Measurements from ENCODE around the gene SUPT6H.
"Not testable (repeated sequence)": the region's sequence is repeated elsewhere in the genome, so short reads cannot be mapped to it uniquely, and the experiment has no call there.

Gene SUPT6H

GRCh38 chr17:28648698-28649097, 13.3 kb upstream of the SUPT6H start:
- DNase-seq (ENCODE audit: low read depth): no peak

- no peak for DNase-seq (ENCODE audit: low read depth)
Measured at GRCh38 chr17:28655160-28655559, 6.8 kb upstream of the SUPT6H start.

GRCh38 chr17:28657756-28658155, 4.2 kb upstream of the SUPT6H start:
- DNase-seq (ENCODE audit: low read depth): no peak

GRCh38 chr17:28658342-28658741, 3.7 kb upstream of the SUPT6H start:
- not testable (repeated sequence) for DNase-seq (ENCODE audit: low read depth)

GRCh38 chr17:28658766-28659496, 3.1 kb upstream of the SUPT6H start:
- not testable (repeated sequence) for DNase-seq (ENCODE audit: low read depth)

- not testable (repeated sequence) for DNase-seq (ENCODE audit: low read depth)
Measured at GRCh38 chr17:28659497-28659881, 2.5 kb upstream of the SUPT6H start.

GRCh38 chr17:28662527-28662829, 473 bp downstream of the SUPT6H start:
- DNase-seq (ENCODE audit: low read depth): no peak

GRCh38 chr17:28663723-28664122, 1.7 kb downstream of the SUPT6H start:
- no peak for DNase-seq (ENCODE audit: low read depth)

- no peak for DNase-seq (ENCODE audit: low read depth)
Measured at GRCh38 chr17:28665994-28666393, 4.0 kb downstream of the SUPT6H start.

- DNase-seq (ENCODE audit: low read depth): no peak
Measured at GRCh38 chr17:28667870-28668269, 5.9 kb downstream of the SUPT6H start.

GRCh38 chr17:28669918-28670317, 7.9 kb downstream of the SUPT6H start:
- no peak for DNase-seq (ENCODE audit: low read depth)

GRCh38 chr17:28675490-28675889, 13.5 kb downstream of the SUPT6H start:
- DNase-seq (ENCODE audit: low read depth): no peak

GRCh38 chr17:28675980-28676379, 14.0 kb downstream of the SUPT6H start:
- no peak for DNase-seq (ENCODE audit: low read depth)

GRCh38 chr17:28682655-28683054, 20.6 kb downstream of the SUPT6H start:
- no peak for DNase-seq (ENCODE audit: low read depth)

GRCh38 chr17:28684963-28685362, 23.0 kb downstream of the SUPT6H start:
- DNase-seq (ENCODE audit: low read depth): no peak

GRCh38 chr17:28685366-28685765, 23.4 kb downstream of the SUPT6H start:
- no peak for DNase-seq (ENCODE audit: low read depth)

GRCh38 chr17:28686296-28686695, 24.3 kb downstream of the SUPT6H start:
- no peak for DNase-seq (ENCODE audit: low read depth)

GRCh38 chr17:28688481-28688880, 26.5 kb downstream of the SUPT6H start:
- no peak for DNase-seq (ENCODE audit: low read depth)

- DNase-seq (ENCODE audit: low read depth): no peak
Measured at GRCh38 chr17:28689011-28689410, 27.0 kb downstream of the SUPT6H start.

- DNase-seq (ENCODE audit: low read depth): no peak
Measured at GRCh38 chr17:28693869-28694268, 31.9 kb downstream of the SUPT6H start.

GRCh38 chr17:28698253-28698941, 36.4 kb downstream of the SUPT6H start:
- no peak for DNase-seq (ENCODE audit: low read depth)

GRCh38 chr17:28700278-28700677, 38.3 kb downstream of the SUPT6H start:
- no peak for DNase-seq (ENCODE audit: low read depth)

- no peak for DNase-seq (ENCODE audit: low read depth)
Measured at GRCh38 chr17:28700830-28701492, 39.0 kb downstream of the SUPT6H start.
